DOHH2 (cell line): ENCODE results near the gene RAB13.

Source experiments
- CTCF ChIP-seq: fragments of 200-600 bp; sonication (generic); IDR thresholded peaks from one replicate; pipeline ENCODE4 v1.5.1; 2014; ENCODE audit warnings: antibody characterized with exemption, mild to moderate bottlenecking, low read depth, low read length; ENCODE audit not compliant: poor library complexity, severe bottlenecking
- EZH2phosphoT487 ChIP-seq: fragments of 200-600 bp; sonication (generic); IDR thresholded peaks from 2 replicates; pipeline ENCODE4 v1.6.1; 2017; ENCODE audit warnings: borderline replicate concordance, mild to moderate bottlenecking, antibody characterized with exemption, low read length, moderate library complexity, mixed read lengths

GRCh38 chr1:153958111-153958960, 27.8 kb downstream of the RAB13 start, which contains the start of gene CRTC2:
- TF ChIP-seq EZH2phosphoT487 (no peak), CTCF (peak; percentile 51)
